GM19240 (cell line): ENCODE measurements around the gene ADAMTSL2.

Experiments
- DNase-seq: peaks from one replicate; pipeline ENCODE4 v3.0.0; 2011; ENCODE audit warnings: low spot score; ENCODE audit not compliant: insufficient read length

The ADAMTSL2 gene

DNA sequence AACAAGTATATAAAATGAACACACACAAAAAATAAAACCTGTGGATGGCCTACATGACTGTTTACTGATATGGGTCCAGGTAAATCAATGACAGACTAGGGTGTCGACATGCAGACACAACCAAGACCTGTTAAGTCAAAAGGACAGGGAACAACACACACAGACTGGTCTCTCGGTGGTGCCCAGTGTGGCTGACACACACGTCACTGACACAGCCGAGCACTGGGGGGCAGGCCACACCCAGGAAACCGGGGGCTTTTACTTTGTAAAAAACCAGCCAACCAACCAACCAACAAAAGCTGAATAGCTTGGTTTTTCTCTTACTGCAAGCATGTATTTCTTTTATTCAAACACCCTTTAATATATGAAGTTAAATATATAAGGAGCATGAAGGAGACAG is 69.7 kb downstream of the ADAMTSL2 start:
- no peak for DNase-seq

DNA sequence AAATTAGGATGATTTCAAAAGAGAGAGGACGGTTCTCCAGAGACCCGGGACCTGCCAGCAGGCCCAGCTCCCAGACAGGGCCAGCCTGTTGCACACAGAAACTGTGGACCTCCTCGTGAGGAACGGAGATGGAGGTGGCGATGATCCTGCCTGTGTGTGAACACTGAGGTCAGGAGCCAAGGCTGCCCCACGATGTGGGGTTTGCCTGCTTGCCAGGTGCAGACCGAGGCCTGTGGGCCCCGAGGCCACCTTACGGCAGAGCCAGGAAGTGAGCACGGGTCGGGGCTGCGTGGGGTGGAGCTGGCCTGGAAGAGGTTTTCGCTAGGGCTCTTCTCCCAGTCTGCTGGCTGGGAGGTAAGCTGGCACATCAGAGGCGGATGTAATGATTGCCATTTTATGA is 70.4 kb downstream of the ADAMTSL2 start:
- DNase-seq: no peak

DNA sequence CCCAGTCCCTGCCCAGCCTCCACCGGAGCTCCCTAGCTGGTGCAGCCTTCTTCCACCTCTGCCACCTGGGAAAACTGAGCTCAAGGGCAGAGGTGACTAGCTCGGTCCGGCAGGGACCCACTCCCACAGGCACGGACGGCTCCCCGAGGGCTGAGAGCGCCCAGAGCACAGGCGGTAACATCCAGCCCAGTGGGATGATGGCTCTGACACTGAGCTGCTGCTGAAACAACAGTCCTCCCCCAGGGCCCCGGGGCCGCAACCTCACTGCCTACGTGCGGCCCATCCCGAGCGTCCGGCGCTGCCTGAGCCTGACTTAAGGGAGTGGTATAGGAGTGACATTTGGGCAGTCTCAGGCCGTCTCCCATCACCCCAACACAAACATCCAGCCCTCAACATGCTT is 70.9 kb downstream of the ADAMTSL2 start:
- DNase-seq: no peak

DNA sequence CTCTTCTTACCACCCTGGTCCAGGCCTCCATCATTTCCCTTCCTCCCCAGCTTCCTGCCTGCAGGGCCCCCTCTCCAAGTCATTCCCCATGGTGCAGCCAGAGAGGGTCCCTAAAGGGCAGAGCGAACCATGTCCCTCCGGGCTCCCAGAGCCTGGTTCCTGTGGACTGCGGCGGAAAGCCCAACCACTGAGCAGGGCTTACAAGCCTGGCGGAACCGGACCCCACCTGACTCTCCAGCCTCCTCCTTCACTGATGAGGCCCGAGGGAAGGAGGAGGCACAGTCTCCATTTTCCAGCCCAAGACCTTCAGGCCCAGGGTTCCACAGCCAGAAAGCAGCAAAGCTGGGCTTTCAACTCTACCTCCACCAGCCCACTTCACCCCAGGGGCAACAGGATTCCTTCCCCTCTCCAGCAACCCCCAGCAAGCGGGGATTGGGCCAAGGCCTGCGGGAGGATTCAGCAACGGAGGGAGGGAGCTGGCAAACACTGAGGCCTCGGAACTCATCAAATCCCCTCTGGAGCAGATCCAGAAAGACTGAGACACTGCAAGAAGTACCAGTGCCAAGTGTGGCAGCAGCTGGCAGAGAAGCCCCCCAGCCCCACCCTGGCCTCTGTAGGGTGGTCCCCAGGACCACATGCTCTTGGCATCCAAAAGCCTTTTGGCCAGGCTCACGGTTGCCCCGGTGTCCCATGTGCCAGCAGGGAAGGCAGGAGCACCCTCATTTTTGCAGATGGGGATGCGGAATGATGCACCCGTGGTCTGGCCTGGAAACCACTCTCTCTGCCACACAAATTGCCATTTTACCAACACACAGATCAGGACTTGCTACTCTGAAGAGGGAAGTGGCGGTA is 71.6 kb downstream of the ADAMTSL2 start:
- DNase-seq: no peak

DNA sequence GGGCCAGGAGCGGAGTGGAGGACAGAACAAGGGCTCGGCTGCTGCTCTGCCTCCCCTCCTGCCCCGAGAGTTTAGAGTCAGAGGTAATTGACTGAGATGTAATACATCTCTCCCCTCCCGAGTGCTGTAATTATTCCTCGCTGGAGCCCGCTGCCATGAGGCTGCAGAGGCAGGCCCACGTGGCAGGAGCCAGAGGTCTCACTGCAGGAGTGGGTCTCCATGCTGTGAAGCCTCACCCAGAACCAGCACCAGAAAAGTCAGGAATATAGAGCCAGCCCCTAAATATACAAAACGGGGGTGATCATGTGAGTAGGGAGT is 72.2 kb downstream of the ADAMTSL2 start:
- no peak for DNase-seq

DNA sequence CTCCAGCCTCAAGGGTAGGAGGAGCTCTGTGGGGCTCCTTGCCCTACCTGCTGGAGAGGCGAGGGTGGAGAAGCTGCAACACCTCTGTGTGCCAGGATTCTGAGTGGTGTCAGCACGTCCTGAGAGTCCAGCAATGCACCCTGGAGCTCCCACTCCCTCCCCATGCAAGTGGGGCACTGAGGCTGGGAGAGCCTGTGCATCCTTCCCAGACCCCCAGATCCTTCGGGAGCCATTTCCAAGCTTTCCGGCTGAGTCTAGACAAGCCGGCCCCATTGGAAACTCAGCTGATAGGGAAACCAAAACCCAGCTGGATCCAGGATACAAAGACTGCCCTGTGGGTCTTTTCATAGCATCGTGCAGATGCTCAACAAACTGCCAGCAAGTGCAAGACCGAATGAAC is 72.9 kb downstream of the ADAMTSL2 start:
- DNase-seq: no peak

DNA sequence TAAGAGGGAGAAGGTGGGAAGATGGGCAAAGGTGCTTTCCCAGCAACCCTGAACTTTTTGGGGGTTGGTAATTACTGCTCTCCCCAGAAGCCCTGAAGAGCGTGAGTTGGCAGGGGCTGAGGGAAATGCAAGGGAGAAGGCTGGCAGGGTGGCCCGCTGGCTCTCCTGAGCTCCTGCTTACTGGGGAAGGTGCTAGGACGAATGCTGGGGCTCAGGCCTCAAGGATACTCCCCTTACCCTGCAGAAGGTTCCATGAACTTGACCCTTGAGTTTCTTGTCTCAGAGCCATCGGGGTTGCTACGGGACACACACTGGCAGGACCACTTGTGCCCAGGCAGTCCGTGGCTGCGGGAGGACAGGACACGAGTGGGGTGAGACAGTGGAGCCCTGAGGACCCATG is 73.5 kb downstream of the ADAMTSL2 start:
- no peak for DNase-seq

DNA sequence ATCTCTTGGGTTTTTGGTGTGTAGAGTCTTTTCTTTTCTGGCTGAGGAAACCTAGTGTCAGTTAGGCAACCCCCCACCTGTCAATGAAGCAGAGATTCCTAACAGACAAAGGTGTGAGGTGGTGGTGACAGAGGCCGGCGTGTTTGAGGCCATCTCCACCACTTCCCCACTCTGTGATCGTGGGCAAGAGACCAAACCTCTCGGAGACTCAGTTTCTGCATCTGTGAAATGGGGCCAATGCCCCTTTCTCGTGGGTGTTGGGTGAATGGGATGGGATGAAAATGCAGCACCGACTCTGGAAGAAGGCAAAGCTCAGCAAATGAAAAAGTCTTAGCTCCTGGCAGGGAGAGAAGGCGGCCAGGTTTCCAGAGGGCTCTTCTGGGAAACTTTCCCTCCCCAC is 73.9 kb downstream of the ADAMTSL2 start:
- no peak for DNase-seq

DNA sequence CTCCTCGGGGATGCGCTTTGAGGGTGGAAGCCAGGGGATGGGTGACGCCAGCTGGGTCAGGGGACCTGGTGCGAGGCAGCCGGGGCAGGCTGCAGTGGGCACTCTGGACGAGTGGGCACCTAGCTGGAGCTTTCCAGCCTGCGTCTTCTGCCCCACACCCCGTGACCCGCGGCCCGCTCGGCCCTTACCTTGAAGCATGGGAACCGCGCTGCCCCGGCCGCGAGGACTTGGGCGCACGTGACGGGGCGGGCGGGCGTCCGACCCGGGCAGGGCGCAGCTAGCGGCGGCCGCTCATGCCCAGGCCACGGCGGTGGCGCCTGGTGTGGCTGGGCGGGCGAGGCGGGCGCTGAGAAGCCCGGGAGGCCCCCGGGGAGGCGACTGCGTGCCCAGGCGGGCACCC is 74.4 kb downstream of the ADAMTSL2 start:
- no peak for DNase-seq

DNA sequence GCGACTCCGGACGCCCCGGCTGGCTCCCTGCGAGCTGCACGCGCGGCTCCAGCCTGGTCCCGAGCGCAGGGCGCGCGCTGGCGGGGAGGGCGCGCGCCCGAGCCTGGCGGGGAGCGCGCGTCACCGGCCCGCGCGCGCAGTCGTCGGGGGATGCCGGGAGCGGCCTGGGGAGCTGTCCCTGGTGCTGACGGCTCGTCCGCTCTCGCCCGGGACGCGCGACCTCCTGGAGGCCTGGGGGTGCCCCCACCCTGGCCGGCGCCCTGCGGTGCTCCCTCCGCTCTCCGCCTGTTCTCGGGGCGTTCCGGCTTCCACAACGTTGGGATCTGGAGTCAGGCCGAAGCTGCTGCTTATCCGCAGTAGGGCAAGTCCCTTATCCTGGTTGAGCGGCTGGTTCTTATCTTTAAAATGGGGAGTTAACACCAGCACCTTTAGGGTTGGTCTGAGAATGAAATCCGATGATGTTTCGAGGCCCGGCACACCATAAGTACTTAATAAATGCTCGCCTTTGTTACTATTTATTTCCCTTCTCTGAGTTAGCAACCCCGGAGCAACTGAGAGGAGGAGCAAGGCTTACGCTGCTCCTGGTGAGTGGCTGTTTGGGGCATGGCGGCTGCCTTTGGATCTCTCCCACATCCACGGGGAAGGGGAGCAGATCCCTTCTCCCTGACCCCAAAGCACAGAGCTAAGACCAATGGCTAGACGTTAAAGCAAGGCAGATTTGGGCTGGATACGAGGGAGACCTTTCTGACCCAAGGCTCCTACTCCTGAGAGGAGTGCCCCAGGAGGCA is 75.0 kb downstream of the ADAMTSL2 start, which contains the start of gene FAM163B:
TSS of gene FAM163B (minus strand) at position 79 of the 788 bp plus-strand sequence. CDS start 29,166 bp downstream, outside the sequence.
- DNase-seq: no peak

DNA sequence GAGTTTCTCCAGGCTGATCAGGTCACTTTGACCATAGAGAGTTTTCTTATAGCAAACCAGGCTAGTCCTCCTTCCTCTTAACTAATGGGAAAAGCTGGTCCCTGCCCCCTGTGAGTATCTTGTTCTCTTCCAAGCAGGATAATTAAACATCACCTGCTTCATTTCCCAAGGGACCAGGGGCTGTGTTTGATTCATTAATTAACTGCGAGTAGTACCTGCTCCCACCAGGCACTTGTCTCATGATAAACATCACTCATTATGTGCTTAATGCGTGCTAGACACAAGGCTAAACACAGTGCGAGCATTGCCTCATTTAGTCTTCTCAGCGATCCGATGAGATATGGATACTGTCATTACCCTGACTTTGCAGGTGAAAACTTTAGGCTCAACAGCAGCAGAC is 76.3 kb downstream of the ADAMTSL2 start:
- no peak for DNase-seq

DNA sequence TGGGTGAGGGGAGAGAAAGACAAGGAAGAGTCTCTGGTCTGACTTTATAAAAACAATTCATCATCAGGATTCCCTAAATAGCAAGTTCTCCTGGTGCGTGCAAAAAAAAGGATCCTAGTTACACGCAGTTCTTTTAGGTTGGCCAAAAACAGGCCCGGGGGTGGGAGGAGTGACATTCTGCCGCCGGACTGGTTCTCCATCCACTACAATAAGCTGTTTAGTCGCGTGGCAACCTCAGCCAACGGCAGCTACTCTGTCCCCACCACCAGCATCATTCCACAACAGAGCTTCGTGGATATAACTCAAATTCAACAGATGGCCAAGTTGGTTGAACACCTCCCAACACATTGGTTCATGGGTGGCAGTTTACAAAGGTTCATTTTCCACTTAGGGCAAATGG is 77.5 kb downstream of the ADAMTSL2 start:
- no peak for DNase-seq

DNA sequence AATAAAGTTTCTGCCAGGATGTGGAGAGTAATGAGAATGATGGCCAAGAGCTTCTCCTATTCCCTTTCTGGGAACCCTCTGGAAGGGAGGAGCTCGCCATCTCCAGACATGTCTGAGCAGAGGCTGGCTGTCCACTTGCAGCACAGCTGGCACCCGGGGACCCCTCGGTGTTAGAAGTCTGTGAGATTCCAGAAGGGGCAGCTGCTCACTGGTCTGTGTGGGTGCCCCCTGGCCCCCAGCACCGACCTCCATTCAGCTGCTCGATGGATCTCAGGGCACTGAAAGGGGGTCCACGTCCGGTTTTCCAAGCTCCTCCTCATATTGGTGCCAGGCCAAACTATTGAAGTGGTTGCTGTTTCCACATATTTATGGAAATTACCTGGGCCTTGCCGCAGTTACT is 78.3 kb downstream of the ADAMTSL2 start:
- DNase-seq: no peak

DNA sequence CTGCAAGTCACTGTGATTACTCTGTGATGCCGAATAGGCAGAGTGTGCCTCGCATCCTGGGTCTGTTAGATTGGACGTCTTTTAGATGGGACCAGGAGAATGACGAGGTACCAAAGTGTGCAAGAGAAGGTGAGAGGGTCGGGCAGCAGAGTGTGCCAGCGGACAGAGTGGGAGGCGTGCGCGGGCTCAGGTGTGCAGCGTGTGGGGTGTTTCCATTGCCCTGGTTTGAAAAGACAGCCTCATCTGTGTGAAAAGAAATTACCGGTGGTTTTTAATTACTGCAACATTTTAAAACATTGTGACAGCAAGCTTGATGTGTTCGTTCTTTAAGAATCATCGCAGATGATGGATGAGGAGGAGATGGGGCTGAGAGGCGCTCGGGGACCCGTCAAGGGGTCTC is 78.9 kb downstream of the ADAMTSL2 start:
- DNase-seq: no peak

DNA sequence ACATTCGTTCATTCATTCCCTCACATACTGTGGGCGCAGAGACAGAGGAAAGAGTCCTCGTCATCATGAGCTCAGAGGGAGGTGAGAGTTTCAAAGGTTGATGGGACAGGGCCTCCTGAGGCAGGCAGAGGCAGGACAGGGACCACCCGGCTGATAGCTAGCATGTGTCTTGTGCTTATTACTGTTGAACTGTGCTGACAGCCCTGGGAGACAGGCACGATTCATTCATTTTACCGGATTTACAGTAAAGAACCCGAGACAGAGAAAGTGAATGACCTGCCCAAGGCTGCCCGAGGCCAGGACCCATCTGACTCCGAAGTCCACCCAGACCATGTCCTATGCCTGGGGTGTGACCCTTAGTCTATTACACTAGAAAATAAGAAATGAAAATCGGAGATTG is 79.6 kb downstream of the ADAMTSL2 start:
- DNase-seq: no peak

DNA sequence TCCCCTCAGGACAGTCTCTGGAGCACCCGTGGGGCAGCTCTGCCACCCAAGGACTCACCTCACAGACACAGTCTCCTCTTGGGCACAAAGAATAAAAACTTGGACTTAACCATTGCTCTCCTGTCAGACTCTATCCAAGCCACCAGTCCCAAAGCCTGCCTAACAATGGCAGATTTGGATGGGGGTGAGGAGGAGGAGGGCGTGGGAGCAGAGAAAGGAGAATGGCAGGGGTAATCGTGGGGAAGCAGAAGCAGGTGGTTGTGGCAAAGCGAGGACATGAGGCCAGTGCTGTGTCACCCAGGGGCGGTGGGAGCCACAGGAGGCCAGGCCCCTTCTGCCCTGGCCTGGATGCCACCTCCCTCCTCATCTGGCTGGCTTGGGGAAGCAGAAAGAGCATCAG is 80.2 kb downstream of the ADAMTSL2 start:
- DNase-seq: no peak

DNA sequence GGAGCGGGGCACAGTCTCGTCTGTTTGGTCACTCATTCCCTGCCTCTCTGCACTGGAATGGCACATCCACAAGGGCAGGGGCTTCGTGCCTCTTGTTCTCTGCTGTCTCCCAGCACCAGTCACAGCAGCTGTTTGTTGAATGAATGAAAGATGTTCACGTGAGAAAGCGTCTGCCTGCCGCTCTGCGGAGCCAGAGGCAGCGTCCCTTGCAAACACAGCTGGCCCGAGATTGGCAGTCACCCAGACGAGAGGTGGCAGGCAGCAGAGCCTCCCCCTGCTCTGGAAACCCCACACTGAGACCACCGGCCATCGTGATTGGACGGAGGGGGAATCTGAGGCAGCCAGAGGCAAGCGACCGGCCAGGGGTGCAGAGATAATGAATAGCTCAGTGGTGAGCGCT is 80.7 kb downstream of the ADAMTSL2 start:
- no peak for DNase-seq

DNA sequence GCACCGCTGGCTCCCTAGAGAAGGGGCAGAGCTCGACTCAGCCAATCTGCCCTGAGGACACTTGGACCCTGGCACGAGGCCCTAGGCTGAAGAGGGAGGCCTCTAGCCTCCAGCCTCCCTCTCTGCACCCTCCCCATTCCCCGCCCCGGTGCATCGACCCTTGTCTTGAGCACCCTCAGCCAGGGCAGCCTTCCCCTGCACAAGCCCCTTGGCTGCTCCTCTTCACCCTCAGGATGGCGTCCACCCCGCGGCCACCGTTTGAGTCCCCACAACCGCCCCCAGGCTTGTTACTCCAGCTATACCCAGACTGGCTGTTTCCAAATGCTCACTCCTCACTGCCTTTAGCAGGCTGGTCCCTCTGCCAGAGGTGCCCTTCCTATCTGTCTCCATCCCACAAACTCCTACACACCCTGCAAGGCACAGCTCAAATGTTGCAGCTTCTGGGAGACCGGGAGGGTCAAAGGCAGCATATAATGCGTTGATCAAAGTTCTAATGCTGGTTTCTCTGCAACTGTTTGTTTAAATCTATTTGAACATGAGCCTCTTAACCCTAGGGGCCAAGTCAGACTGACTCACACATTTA is 81.2 kb downstream of the ADAMTSL2 start:
- no peak for DNase-seq

DNA sequence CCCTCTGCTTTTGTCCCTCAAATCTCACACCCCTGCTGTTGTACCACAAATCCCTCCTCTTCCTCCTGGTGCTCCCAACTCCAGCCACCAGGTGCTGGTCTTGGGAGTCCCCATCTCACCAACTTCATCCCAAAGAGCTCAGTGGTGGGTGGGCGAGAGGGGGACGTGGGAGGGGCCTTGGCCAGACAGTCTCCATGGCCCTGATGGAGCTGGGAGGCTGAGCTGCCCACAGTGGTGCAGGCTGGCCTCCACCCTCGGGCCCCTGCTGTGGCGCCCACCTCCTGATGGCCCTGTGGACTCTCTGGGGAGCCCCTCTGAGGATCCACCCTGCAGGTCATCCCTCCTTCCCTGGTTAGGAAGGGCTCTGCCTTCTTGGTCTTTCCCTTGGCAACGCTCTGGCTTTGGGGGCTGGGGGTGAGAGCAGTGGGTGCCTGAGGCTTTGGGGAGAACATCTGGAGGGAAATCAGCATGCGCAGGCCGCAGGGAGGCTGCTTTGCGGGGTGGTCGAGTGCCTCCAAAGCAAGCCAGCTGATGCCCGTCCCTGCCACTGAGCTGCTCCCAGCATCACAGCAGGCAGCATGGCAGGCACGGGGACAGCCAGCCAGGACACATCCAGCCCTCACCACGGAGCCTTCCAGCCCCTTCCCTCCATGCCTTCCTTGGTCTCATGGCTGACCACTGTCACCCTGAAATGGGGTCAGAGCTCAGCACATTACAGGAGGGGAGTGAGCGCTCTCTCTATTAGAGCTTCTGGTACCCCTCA is 82.3 kb downstream of the ADAMTSL2 start:
- no peak for DNase-seq

DNA sequence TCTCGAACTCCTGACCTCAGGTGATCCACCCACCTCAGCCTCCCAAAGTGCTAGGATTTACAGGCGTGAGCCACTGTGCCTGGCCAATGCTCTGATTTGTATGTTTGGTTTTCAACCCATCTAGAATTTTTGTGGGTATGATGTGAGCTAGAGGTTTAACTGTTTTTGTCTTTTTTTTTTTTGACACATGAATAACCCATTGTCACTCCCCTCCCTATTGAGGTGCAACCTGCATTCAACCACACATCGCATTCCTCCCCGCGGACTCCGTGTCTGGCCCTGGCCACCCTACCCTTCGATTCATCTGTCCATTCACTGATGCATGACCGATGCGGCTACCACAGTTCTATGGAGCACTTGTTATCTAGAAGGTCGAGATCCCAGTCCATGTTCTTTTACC is 84.2 kb downstream of the ADAMTSL2 start:
- no peak for DNase-seq

DNA sequence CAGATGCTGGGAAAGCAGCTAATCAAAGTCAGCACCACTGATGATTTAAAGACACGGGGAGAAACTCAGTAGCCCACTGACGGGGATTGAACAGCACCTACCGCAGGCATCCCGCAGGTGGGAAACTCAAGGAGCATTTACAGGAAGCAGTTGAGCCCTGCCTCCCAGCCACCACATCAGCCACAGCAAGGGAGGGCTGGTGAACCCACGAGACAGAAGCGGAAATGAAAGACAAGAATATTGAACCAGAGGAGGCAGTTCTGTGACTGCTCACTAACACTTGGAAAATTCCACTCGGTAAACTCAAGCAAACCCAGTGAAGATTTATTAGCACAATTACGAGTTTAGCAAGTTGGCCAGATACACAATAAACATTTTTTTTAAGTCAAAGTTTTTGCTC is 85.3 kb downstream of the ADAMTSL2 start:
- peak; percentile 49 for DNase-seq
